ENCODE measurements around the gene CLOCK. TPM values are rescaled to one million over a fixed set of nuclear protein-coding genes. Genes with fewer than 3 reads are reported as not detected.

Gene CLOCK
- total and polyA plus RNA-seq, 9 of the 15 experiments (the other 6 are each of a cell fraction or from before 2014, with no cell fraction given) = 3.7 to 14.4 (median 9.4) TPM

DNA sequence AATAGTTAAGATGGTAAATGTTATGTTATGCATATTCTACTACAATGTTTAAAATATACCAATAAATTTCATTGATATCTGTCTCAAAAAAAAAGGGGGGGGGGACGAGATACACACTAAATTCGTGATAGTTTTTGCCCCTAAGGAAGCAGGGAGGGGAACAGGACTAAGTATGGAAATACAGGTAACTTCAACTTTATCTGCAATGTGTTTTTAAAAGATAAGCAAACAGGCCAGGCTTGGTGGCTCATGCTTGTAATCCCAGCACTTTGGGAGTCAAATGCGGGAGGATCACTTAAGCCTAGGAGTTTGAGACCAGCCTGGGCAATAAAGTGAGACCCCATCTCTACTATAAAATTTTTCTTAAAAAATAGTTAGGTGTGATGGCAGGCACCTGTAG lies 13.4 kb upstream of the CLOCK start (continued):
- peak; percentile 22 for TF ChIP-seq CCNT2 (IDR thresholded peaks at IDR 0.05; ENCODE audit: borderline replicate concordance, extremely low read depth, insufficient read length, low read depth, low read length)
- no peak for TF ChIP-seq IRF2 (CRISPR knock-in tag; IDR thresholded peaks at IDR 0.05)
- TF ChIP-seq SAP30 (IDR thresholded peaks at IDR 0.05; ENCODE audit: borderline replicate concordance, insufficient read depth, low read depth, low read length, poor library complexity, severe bottlenecking) = no peak
- TF ChIP-seq, protein P1, sequence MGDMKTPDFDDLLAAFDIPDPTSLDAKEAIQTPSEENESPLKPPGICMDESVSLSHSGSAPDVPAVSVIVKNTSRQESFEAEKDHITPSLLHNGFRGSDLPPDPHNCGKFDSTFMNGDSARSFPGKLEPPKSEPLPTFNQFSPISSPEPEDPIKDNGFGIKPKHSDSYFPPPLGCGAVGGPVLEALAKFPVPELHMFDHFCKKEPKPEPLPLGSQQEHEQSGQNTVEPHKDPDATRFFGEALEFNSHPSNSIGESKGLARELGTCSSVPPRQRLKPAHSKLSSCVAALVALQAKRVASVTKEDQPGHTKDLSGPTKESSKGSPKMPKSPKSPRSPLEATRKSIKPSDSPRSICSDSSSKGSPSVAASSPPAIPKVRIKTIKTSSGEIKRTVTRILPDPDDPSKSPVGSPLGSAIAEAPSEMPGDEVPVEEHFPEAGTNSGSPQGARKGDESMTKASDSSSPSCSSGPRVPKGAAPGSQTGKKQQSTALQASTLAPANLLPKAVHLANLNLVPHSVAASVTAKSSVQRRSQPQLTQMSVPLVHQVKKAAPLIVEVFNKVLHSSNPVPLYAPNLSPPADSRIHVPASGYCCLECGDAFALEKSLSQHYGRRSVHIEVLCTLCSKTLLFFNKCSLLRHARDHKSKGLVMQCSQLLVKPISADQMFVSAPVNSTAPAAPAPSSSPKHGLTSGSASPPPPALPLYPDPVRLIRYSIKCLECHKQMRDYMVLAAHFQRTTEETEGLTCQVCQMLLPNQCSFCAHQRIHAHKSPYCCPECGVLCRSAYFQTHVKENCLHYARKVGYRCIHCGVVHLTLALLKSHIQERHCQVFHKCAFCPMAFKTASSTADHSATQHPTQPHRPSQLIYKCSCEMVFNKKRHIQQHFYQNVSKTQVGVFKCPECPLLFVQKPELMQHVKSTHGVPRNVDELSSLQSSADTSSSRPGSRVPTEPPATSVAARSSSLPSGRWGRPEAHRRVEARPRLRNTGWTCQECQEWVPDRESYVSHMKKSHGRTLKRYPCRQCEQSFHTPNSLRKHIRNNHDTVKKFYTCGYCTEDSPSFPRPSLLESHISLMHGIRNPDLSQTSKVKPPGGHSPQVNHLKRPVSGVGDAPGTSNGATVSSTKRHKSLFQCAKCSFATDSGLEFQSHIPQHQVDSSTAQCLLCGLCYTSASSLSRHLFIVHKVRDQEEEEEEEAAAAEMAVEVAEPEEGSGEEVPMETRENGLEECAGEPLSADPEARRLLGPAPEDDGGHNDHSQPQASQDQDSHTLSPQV (IDR thresholded peaks at IDR 0.05) = no peak
- TF ChIP-seq, protein P2, sequence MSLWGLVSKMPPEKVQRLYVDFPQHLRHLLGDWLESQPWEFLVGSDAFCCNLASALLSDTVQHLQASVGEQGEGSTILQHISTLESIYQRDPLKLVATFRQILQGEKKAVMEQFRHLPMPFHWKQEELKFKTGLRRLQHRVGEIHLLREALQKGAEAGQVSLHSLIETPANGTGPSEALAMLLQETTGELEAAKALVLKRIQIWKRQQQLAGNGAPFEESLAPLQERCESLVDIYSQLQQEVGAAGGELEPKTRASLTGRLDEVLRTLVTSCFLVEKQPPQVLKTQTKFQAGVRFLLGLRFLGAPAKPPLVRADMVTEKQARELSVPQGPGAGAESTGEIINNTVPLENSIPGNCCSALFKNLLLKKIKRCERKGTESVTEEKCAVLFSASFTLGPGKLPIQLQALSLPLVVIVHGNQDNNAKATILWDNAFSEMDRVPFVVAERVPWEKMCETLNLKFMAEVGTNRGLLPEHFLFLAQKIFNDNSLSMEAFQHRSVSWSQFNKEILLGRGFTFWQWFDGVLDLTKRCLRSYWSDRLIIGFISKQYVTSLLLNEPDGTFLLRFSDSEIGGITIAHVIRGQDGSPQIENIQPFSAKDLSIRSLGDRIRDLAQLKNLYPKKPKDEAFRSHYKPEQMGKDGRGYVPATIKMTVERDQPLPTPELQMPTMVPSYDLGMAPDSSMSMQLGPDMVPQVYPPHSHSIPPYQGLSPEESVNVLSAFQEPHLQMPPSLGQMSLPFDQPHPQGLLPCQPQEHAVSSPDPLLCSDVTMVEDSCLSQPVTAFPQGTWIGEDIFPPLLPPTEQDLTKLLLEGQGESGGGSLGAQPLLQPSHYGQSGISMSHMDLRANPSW (CRISPR knock-in tag; IDR thresholded peaks at IDR 0.05) = no peak
- no peak for TF ChIP-seq NR3C1 (CRISPR knock-in tag; IDR thresholded peaks at IDR 0.05)
- no peak for TF ChIP-seq ZNF764 (CRISPR knock-in tag; IDR thresholded peaks at IDR 0.05; ENCODE audit: low read depth)
- TF ChIP-seq TRIM28 (IDR thresholded peaks at IDR 0.05) = 0 out of 2 replicates have a peak, but pooled peaks have one; percentile 28
- no peak for TF ChIP-seq ZNF24 (IDR thresholded peaks at IDR 0.05)
- TF ChIP-seq GTF2A2 (tag; IDR thresholded peaks at IDR 0.05) = no peak
- peak; percentile 85 for TF ChIP-seq SMARCE1 (IDR thresholded peaks at IDR 0.05)
- no peak for TF ChIP-seq ZBTB40 (IDR thresholded peaks at IDR 0.05)
- TF ChIP-seq ZBTB40 (CRISPR knock-in tag; IDR thresholded peaks at IDR 0.05) = no peak

All from K562 (cell line).